Heart left ventricle (tissue), 16 donors: ENCODE results near the gene CDH23. TPM values are rescaled to one million over a fixed set of nuclear protein-coding genes. Genes with fewer than 3 reads are reported as not detected.

ENCODE experiments used
- ATAC-seq, 4 donors: fragments of 200-7000 bp; cut with Tn5 transposase; one replicate each; pipeline ENCODE4 v1.9.1; 2020 to 2022; ENCODE audit warnings: moderate library complexity in 4 of 4, mild to moderate bottlenecking in 3 of 4, moderate number of reproducible peaks in 1 of 4
- DNase-seq, 5 donors: peaks; one replicate each; pipeline ENCODE4 v3.0.0-alpha.2; 2020
- H3K27ac ChIP-seq, 12 donors: fragments of 200-600 bp; sonication (generic) in 4 of 12; one replicate each; pipeline versions ENCODE4 v1.5.0 to v1.8.0; 2016 to 2022; ENCODE audit warnings: mild to moderate bottlenecking in 2 of 12
- H3K27me3 ChIP-seq, 9 donors: fragments of 200-600 bp; sonication (generic) in 2 of 9; one replicate each; pipeline versions ENCODE4 v1.5.1 to v1.8.0; 2016 to 2022; ENCODE audit warnings: mild to moderate bottlenecking in 3 of 9
- H3K36me3 ChIP-seq, 9 donors: fragments of 200-600 bp; sonication (generic) in 2 of 9; one replicate each; pipeline versions ENCODE4 v1.5.0 to v1.8.0; 2018 to 2022; ENCODE audit warnings: mild to moderate bottlenecking in 2 of 9
- H3K4me1 ChIP-seq, 12 donors: fragments of 200-600 bp; sonication (generic) in 4 of 12; one replicate each; pipeline versions ENCODE4 v1.5.0 to v1.8.0; 2016 to 2022; ENCODE audit warnings: mild to moderate bottlenecking in 3 of 12
- H3K4me3 ChIP-seq, 12 donors: fragments of 200-600 bp; sonication (generic) in 4 of 12; one replicate each; pipeline versions ENCODE4 v1.5.0 to v1.8.0; 2017 to 2022; ENCODE audit warnings: mild to moderate bottlenecking in 9 of 12, moderate library complexity in 4 of 12
- H3K9me3 ChIP-seq, 12 donors: fragments of 200-600 bp; sonication (generic) in 4 of 12; one replicate each; pipeline versions ENCODE4 v1.5.0 to v1.8.0; 2016 to 2022; ENCODE audit warnings: mild to moderate bottlenecking in 1 of 12
- CTCF ChIP-seq, 12 donors: fragments of 200-600 bp; sonication (generic) in 4 of 12; IDR thresholded peaks; one replicate each; pipeline versions ENCODE4 v1.5.0 to v1.8.0; 2018 to 2022; ENCODE audit warnings: antibody characterized with exemption in 12 of 12, mild to moderate bottlenecking in 5 of 12
- POLR2A ChIP-seq, 2 donors: fragments of 450-650 bp; IDR thresholded peaks; one replicate each; pipeline ENCODE4 v1.6.1; 2017; ENCODE audit warnings: antibody characterized with exemption in 2 of 2, mild to moderate bottlenecking in 2 of 2, moderate library complexity in 2 of 2
- WGBS, 4 donors: extraction: QIAGEN DNeasy Blood & Tissue Kit in 2 of 4; methylation state at CpG; one replicate each; pipeline versions ENCODE4 v1.1.5 to v1.1.7; 2013 to 2018; 5-methylcytosine and 5-hydroxymethylcytosine counted together
- intact Hi-C, 10 donors: fragments of 100-400 bp; cut with DNase I; formaldehyde crosslinking; loops; one replicate each; pipeline versions ENCODE4 v1.11.1 to v1.14.2; 2022
- polyA plus RNA-seq, 2 donors: library from polyadenylated mRNA; stranded (reverse); fragments of 200-250 nt; gene quantifications; one replicate each; pipeline ENCODE4 v1.2.3, GENCODE V29; 2013
- total RNA-seq, 9 donors: library from RNA; depleted of rRNA in 2 of 9; stranded (reverse); fragments of >200 nt in 2 of 9; fragmentation: NEBNext Ultra II Directional in 3 of 9; extraction: Animal tissue kit (Norgen Biotek cat#: 25700) in 3 of 9; gene quantifications; one replicate each; pipeline versions ENCODE4 v1.1.0 to v1.2.4, GENCODE V29; 2016 to 2023
- donor health status: ischemic (EF 13 %, LVEDD 7.1; RV severe dilation, severe dysfunction).
- donor health status: healthy with polysubstance abuse.
- donor health status: DM: no; HTN: yes; CAD: no.
- donor health status: DM: no; HTN: no; CAD: no.
- donor health status: ischemic (EF 25% LVEDD 6.9; RV normal size, moderate dysfunction).
- donor health status: ischemic (EF 25% LVEDD 5.7; RV mildly dilated, moderate dysfunction).
- donor health status: healthy.
- donor health status: DM: yes; HTN: yes; CAD: no.
- donor health status: ischemic (EF 35%, LVEDD 5.7; RV mildly dilated, moderate dysfunction).
- donor health status: nonischemic (EF 11% LVEDD 7.7; RV severe dilation, severe dysfunction).
- donor health status: DM: yes; HTN: yes; CAD: no.
- donor health status: PGD.
- donor health status: ischemic (EF 29% LVEDD 5.4; RV normal size, mild dysfunction).
- donor health status: nonischemic (EF 23%, LVEDD 6.1; RV moderate dilation, normal function).

Gene CDH23
- total and polyA plus RNA-seq, 11 donors = 1.2 to 8.6 (median 3.9) TPM

- WGBS, 4 donors = 88 to 94% (median 92%) methylated on average over 2 of the region's 2 CpGs
- no peak for TF ChIP-seq POLR2A (IDR thresholded peaks at IDR 0.05)
- no peak for TF ChIP-seq CTCF (IDR thresholded peaks at IDR 0.05)
- DNase-seq (no peak), ATAC-seq (no peak)
- Histone ChIP-seq H3K4me1 (peaks cover 0 to 32% (median 0%) of the 10 kb centered on the region in 12 donors), H3K27me3 (no peaks in the 10 kb centered on the region), H3K4me3 (no peak overlapping the region), H3K27ac (peak overlapping the region in 1 of 12 donors; percentile 72), H3K36me3 (peaks cover 0 to 46% (median 9%) of the 10 kb centered on the region in 9 donors), H3K9me3 (no peaks in the 10 kb centered on the region)
- intact Hi-C loops = no loop called here
Observed at GRCh38 chr10:71360735-71361134, 36.0 kb upstream of the CDH23 start.

- ATAC-seq (no peak), DNase-seq (no peak)
- H3K27me3 ChIP-seq = no peaks in the 10 kb centered on the region
- peaks cover 0 to 37% (median 6%) of the 10 kb centered on the region in 9 donors for H3K36me3 ChIP-seq
- H3K4me3 ChIP-seq = no peak overlapping the region
- intact Hi-C loops = no loop called here
- TF ChIP-seq CTCF (IDR thresholded peaks at IDR 0.05) = no peak
- no peak for TF ChIP-seq POLR2A (IDR thresholded peaks at IDR 0.05)
- no peak overlapping the region for H3K27ac ChIP-seq
- 93 to 96% (median 95%) methylated on average over 6 to 7 of the region's 7 CpGs for WGBS, 4 donors
- H3K9me3 ChIP-seq = no peaks in the 10 kb centered on the region
- H3K4me1 ChIP-seq = peaks cover 0 to 33% (median 0%) of the 10 kb centered on the region in 12 donors
Observed at GRCh38 chr10:71361581-71361980, 35.1 kb upstream of the CDH23 start.

GRCh38 chr10:71362141-71362540, 34.6 kb upstream of the CDH23 start:
- Histone ChIP-seq H3K4me1 (peaks cover 0 to 38% (median 0%) of the 10 kb centered on the region in 12 donors), H3K27me3 (no peaks in the 10 kb centered on the region), H3K9me3 (no peaks in the 10 kb centered on the region), H3K27ac (no peak overlapping the region), H3K36me3 (peaks cover 0 to 32% (median 3%) of the 10 kb centered on the region in 9 donors), H3K4me3 (no peak overlapping the region)
- WGBS, 4 donors = 95 to 98% (median 96%) methylated on average over 16 of the region's 16 CpGs
- ATAC-seq = no peak
- intact Hi-C loops = no loop called here
- TF ChIP-seq POLR2A (IDR thresholded peaks at IDR 0.05) = no peak
- TF ChIP-seq CTCF (IDR thresholded peaks at IDR 0.05) = no peak
- no peak for DNase-seq

- DNase-seq (no peak), ATAC-seq (no peak)
- no peaks in the 10 kb centered on the region for H3K9me3 ChIP-seq
- TF ChIP-seq POLR2A (IDR thresholded peaks at IDR 0.05) = no peak
- TF ChIP-seq CTCF (IDR thresholded peaks at IDR 0.05) = no peak
- peaks cover 0 to 26% (median 3%) of the 10 kb centered on the region in 9 donors for H3K36me3 ChIP-seq
- intact Hi-C loops = no loop called here
- H3K4me3 ChIP-seq = no peak overlapping the region
- H3K27me3 ChIP-seq = no peaks in the 10 kb centered on the region
- H3K4me1 ChIP-seq = peaks cover 0 to 38% (median 0%) of the 10 kb centered on the region in 12 donors
- peak overlapping the region in 1 of 12 donors; percentile 45 for H3K27ac ChIP-seq
Observed at GRCh38 chr10:71363936-71364335, 32.8 kb upstream of the CDH23 start.
